Peyer's patch (tissue), 4 donors: Measurements from ENCODE around the gene NXNL1. TPM values are rescaled to one million over a fixed set of nuclear protein-coding genes. Genes with fewer than 3 reads are reported as not detected.
A peak's percentile ranks its signal among the peaks of the same experiment; 100 is the strongest.
"Not testable (repeated sequence)": the region's sequence is repeated elsewhere in the genome, so short reads cannot be mapped to it uniquely, and the experiment has no call there.

Source experiments
- DNase-seq, 3 donors: peaks; one replicate each; pipeline ENCODE4 v3.0.0-alpha.2; 2017 to 2019
- H3K27ac ChIP-seq, 4 donors: fragments of 200-600 bp; sonication (generic); one replicate each; pipeline ENCODE4 v1.5.1; 2016 to 2019
- H3K27me3 ChIP-seq, 2 donors: fragments of 200-600 bp; sonication (generic); one replicate each; pipeline ENCODE4 v1.5.1; 2019
- H3K36me3 ChIP-seq, 3 donors: fragments of 200-600 bp; sonication (generic); one replicate each; pipeline ENCODE4 v1.5.1; 2016 to 2019
- H3K4me1 ChIP-seq, 4 donors: fragments of 200-600 bp; sonication (generic); one replicate each; pipeline ENCODE4 v1.5.1; 2016 to 2019
- H3K4me3 ChIP-seq, 4 donors: fragments of 200-600 bp; sonication (generic); 1 replicate in 3 of 4; 2 replicates in 1 of 4; pipeline ENCODE4 v1.5.1; 2016 to 2019; ENCODE audit warnings: mild to moderate bottlenecking in 1 of 4
- H3K9me3 ChIP-seq, 4 donors: fragments of 200-600 bp; sonication (generic); one replicate each; pipeline ENCODE4 v1.5.1; 2016 to 2019; ENCODE audit warnings: mild to moderate bottlenecking in 1 of 4
- POLR2A ChIP-seq, 2 donors: fragments of 450-650 bp; IDR thresholded peaks; one replicate each; pipeline ENCODE4 v1.5.1; 2017; ENCODE audit warnings: antibody characterized with exemption in 2 of 2, mild to moderate bottlenecking in 2 of 2, moderate library complexity in 2 of 2
- total RNA-seq, 4 donors: library from RNA; depleted of rRNA; stranded (reverse); fragments of >200 nt; gene quantifications; one replicate each; pipeline ENCODE4 v1.1.0, GENCODE V29; 2016
- TF ChIP-seq, protein P1 (sequence below), 6 experiments: fragments of 450-650 bp in 4 of 6; fragments of 200-600 bp in 2 of 6; sonication (generic) in 1 of 6; IDR thresholded peaks; one replicate each; pipeline ENCODE4 v1.5.1; 2017 to 2019; ENCODE audit warnings: antibody characterized with exemption in 6 of 6, mild to moderate bottlenecking in 3 of 6, moderate library complexity in 1 of 6

NXNL1 gene
- total RNA-seq, 4 donors from 2014 or later, result not detected

GRCh38 chr19:17482877-17483604, 22.3 kb upstream of the NXNL1 start:
- no peak for TF ChIP-seq POLR2A (IDR thresholded peaks at IDR 0.05)
- TF ChIP-seq, protein P1, sequence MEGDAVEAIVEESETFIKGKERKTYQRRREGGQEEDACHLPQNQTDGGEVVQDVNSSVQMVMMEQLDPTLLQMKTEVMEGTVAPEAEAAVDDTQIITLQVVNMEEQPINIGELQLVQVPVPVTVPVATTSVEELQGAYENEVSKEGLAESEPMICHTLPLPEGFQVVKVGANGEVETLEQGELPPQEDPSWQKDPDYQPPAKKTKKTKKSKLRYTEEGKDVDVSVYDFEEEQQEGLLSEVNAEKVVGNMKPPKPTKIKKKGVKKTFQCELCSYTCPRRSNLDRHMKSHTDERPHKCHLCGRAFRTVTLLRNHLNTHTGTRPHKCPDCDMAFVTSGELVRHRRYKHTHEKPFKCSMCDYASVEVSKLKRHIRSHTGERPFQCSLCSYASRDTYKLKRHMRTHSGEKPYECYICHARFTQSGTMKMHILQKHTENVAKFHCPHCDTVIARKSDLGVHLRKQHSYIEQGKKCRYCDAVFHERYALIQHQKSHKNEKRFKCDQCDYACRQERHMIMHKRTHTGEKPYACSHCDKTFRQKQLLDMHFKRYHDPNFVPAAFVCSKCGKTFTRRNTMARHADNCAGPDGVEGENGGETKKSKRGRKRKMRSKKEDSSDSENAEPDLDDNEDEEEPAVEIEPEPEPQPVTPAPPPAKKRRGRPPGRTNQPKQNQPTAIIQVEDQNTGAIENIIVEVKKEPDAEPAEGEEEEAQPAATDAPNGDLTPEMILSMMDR (IDR thresholded peaks at IDR 0.05), result no peak

DNA sequence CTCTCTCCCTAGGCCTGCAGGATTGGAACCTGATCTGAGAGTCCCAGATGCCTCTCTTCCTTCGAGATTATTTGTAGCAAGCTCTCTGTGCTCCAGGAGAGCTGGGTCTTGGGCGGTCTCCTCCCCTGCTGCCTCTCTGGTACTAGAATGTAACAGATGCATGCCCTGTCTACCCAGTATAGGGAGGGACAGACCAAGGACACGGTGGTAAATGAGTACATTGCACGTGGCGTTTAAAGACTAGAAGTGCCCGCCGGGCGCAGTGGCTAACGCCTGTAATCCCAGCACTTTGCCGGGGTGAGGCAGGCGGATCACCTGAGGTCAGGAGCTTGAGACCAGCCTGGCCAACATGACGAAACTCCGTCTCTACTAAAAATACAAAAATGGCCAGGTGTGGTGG, 21.3 kb upstream of the NXNL1 start:
- TF ChIP-seq, protein P1 (IDR thresholded peaks at IDR 0.05), result no peak
- TF ChIP-seq POLR2A (IDR thresholded peaks at IDR 0.05), result no peak
- H3K9me3 ChIP-seq, result no peaks in the 10 kb centered on the region
- no peak for DNase-seq
- no peak overlapping the region for H3K27ac ChIP-seq
- no peak overlapping the region for H3K4me3 ChIP-seq
- no peaks in the 10 kb centered on the region for H3K36me3 ChIP-seq
- H3K4me1 ChIP-seq, result no peaks in the 10 kb centered on the region
- no peaks in the 10 kb centered on the region for H3K27me3 ChIP-seq

More at GRCh38 chr19:17482877-17483604, 22.3 kb upstream of the NXNL1 start:
- H3K27ac ChIP-seq, result no peak overlapping the region
- H3K4me3 ChIP-seq, result no peak overlapping the region
- peaks cover 0 to 7% (median 1%) of the 10 kb centered on the region in 4 donors for H3K4me1 ChIP-seq
- no peak for DNase-seq
- H3K9me3 ChIP-seq, result no peaks in the 10 kb centered on the region
- no peaks in the 10 kb centered on the region for H3K36me3 ChIP-seq
- no peaks in the 10 kb centered on the region for H3K27me3 ChIP-seq

DNA sequence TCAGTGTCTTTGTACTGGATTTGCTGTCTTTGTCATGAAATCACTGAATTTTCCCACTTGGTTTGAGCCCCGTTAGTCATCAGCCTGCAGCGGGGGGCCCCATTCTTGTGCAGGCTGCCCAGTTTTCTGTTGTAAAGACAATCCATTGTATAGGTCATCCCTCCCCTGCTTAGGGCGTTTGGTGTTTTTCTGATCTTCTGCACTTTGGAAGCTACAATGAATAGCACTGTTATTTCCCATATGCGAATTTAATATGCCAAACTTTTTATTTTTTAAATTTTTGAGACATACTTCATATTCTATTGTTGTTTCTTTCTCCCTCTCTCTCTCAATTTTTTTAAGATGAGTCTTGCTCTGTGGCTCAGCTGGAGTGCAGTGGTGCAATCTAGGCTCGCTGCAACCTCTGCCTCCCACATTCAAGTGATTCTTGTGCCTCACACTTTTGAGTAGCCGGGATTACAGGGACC, 18.6 kb upstream of the NXNL1 start:
- Histone ChIP-seq H3K36me3 (no peaks in the 10 kb centered on the region), H3K4me1 (peaks cover 0 to 6% (median 0%) of the 10 kb centered on the region in 4 donors), H3K4me3 (no peak overlapping the region), H3K9me3 (no peaks in the 10 kb centered on the region), H3K27ac (no peak overlapping the region), H3K27me3 (no peaks in the 10 kb centered on the region)
- DNase-seq, result no peak
- TF ChIP-seq, protein P1 (IDR thresholded peaks at IDR 0.05), result no peak
- no peak for TF ChIP-seq POLR2A (IDR thresholded peaks at IDR 0.05)

- Histone ChIP-seq H3K4me1 (peaks cover 0 to 19% (median 2%) of the 10 kb centered on the region in 4 donors), H3K4me3 (no peak overlapping the region), H3K27ac (peak overlapping the region in 2 of 4 donors; percentile 25 to 31), H3K9me3 (no peaks in the 10 kb centered on the region), H3K36me3 (no peaks in the 10 kb centered on the region), H3K27me3 (no peaks in the 10 kb centered on the region)
- TF ChIP-seq POLR2A (IDR thresholded peaks at IDR 0.05), result no peak
- TF ChIP-seq, protein P1 (IDR thresholded peaks at IDR 0.05), result no peak
- DNase-seq, result no peak
Observed at GRCh38 chr19:17475541-17476115, 14.9 kb upstream of the NXNL1 start.

DNA sequence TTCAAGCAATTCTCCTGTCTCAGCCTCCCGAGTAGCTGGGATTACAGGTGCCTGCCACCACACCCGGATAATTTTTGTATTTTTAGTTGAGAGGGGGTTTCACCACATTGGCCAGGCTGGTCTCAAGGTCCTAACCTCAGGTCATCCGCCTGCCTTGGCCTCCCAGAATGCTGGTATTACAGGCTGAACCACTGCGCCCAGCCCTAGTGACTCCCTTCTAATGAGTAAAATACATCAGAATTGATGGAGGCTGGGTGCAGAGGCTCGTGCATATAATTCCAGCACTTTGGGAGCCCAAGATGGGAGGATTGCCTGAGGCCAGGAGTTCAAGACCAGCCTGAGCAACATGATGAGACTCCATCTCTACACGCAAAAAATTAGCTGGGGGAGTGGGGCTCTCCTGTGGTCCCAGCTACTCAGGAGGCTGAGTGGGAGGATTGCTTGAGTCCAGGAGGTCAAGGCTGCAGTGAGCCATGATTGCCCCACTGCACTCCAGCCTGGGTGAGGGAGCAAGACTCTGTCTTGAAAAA, 14.3 kb upstream of the NXNL1 start:
- H3K27me3 ChIP-seq, H3K4me3 ChIP-seq: not testable (repeated sequence)
- H3K27ac ChIP-seq, result peak overlapping the region in 2 of 4 donors; percentile 25 to 31

GRCh38 chr19:17473041-17473440, 12.3 kb upstream of the NXNL1 start:
- H3K4me1 ChIP-seq, result peaks cover 0 to 27% (median 8%) of the 10 kb centered on the region in 4 donors
- H3K9me3 ChIP-seq, result no peaks in the 10 kb centered on the region
- TF ChIP-seq, protein P1 (IDR thresholded peaks at IDR 0.05), result no peak
- TF ChIP-seq POLR2A (IDR thresholded peaks at IDR 0.05), result no peak
- no peak overlapping the region for H3K27ac ChIP-seq
- H3K36me3 ChIP-seq, result no peaks in the 10 kb centered on the region
- no peaks in the 10 kb centered on the region for H3K27me3 ChIP-seq
- no peak for DNase-seq
- no peak overlapping the region for H3K4me3 ChIP-seq

More for the DNA sequence above, 14.3 kb upstream of the NXNL1 start:
- H3K36me3 ChIP-seq, DNase-seq, H3K9me3 ChIP-seq: not testable (repeated sequence)
- peaks cover 0 to 20% (median 3%) of the 10 kb centered on the region in 4 donors for H3K4me1 ChIP-seq
